ENCODE data around the gene EID3.

EID3 gene

DNA sequence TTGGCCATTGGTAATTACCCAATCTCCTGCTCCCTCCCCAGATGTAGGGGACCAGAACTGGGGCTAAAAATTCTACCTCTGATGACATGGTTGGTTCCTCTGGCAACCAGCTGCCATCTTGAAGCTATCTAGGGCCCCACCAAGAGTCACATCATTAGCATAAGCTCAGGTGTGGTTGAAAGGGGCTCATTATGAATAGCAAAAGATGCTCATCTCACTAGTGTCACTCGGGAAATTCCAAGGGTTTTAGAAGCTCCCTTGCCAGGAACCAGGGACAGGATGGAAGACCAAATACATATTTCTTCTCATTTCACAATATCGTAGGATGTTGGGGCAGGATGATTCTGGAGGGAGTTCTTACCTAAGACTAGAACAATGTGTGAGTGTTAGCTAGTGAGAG lies 38.6 kb downstream of the EID3 start:
- no peak for DNase-seq

DNA sequence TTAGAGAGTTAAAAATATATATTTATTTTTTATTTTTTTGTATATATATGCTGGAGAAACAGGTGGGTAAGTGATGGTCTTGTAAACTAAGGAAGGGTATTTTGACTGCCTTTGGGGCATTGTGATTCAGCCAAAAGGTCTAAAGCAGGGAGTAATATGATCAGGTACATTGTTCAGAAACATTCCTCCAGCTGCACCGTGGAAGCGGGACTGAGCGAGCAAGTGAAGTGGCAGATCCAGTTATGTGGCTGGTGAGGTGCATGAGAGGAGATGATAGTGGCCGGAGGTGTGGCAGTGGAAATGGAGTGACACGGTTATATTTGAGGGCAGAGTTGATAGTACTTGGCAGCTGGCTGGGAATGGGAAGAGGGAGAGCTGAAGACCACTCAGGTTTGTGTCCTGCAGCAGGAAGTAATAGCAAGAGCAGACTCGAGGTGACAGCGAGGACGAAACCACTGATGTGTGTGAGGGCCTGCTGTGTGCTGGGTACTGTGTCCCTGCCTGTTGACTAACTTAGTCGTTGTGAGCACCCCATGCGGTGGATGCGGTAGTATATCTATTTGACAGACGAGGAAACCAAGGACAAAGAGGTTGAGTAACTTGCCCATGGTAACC lies 39.2 kb downstream of the EID3 start:
- DNase-seq, result no peak

DNA sequence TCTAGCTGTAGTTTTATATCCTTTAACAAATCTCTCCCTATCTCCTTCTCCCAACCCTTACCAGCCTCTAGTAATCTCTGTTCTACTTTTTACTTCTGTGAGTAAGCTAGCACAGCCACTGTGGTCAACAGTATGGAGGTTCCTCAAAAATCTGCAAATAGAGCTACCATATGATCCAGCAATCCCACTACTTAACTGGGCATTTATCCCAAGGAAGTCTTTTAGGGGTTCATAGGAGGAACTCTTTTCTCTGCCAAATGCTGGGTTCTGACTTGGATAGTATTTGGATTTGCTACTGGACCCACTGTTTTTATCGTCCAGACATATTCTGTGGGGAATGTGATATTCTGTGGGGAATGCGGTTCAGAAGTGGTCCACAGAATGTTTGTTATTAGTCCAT lies 41.1 kb downstream of the EID3 start:
- no peak for DNase-seq

DNA sequence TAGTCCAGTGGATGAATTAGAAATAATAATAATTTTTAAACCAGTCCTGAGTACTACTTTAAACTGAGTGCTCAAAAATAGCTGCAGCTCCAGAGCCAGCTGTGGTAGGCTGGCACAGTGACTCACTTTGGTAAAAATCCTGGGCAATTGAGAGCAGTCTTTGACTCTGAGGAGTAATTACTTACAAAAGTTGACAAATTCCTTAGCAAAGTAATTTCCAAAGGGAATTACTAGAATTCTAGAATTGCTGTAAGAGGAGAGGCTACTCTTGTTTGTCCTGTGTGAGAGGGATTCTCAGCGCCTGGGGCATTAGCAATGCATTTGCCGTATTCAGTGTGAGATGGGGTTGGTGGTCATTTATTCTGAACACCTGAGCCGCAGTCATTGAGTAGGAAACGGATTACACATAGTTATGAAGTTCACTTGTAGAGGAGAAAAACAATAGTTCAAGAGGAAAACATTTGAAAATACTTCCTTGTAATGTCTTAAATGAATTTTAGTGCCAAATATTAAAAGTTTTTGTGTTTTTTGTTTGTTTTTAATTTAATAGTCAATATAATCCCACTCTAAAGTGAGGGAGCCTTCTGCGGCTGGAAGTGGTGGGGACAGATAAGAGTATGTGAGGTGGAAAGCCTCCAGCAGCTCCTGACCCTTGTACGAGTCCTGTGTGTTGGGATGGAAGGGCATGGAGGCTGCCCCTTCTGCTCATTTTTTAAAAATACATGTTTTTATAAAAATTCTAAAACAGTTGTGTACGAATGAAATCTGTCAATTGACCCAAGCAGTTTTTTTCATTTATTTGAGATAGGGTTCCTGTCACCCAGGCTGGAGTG lies 41.9 kb downstream of the EID3 start:
- DNase-seq, result no peak

DNA sequence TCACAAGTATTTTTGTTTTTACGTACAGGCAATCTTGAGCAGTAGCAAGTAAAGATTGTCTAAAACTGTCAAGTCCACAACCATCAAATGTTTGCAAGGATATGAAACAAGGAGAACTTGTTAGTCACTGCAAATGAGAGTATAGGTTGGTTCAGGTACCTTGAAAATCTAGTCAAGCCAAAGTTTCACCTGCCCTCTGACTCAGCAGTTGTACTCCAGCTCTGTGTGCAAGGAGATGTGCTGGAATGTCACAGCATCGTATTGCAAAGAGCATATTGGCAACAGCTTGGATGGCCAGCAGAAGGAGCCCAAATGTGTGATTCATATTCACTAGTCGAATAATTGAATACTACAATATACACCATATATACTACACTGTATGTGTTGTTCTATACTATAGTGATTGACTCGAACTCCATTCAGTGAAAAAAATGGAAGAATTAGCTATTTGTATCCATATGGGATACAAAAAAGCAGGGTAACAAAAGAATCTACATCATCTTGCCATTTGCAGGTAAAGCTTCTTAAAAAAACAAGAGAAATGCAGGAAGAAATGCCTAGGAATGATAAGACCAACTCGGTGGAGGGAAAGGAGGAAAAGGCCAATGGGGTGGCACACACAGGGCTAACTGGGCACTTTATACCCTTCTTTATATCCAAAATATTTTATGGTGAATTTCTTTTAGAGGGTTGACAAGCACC lies 44.0 kb downstream of the EID3 start:
- DNase-seq, result no peak

DNA sequence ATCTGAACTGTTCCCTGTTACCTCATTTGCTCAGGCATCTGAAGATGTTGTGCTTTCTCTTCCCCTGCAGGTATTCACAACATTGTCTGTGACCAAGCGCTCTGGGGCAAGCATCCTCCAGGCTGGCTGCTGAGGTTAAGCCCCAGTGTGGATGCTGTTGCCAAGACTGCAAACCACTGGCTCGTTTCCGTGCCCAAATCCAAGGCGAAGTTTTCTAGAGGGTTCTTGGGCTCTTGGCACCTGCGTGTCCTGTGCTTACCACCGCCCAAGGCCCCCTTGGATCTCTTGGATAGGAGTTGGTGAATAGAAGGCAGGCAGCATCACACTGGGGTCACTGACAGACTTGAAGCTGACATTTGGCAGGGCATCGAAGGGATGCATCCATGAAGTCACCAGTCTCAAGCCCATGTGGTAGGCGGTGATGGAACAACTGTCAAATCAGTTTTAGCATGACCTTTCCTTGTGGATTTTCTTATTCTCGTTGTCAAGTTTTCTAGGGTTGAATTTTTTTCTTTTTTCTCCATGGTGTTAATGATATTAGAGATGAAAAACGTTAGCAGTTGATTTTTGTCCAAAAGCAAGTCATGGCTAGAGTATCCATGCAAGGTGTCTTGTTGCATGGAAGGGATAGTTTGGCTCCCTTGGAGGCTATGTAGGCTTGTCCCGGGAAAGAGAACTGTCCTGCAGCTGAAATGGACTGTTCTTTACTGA lies 44.9 kb downstream of the EID3 start:
- no peak for DNase-seq

DNA sequence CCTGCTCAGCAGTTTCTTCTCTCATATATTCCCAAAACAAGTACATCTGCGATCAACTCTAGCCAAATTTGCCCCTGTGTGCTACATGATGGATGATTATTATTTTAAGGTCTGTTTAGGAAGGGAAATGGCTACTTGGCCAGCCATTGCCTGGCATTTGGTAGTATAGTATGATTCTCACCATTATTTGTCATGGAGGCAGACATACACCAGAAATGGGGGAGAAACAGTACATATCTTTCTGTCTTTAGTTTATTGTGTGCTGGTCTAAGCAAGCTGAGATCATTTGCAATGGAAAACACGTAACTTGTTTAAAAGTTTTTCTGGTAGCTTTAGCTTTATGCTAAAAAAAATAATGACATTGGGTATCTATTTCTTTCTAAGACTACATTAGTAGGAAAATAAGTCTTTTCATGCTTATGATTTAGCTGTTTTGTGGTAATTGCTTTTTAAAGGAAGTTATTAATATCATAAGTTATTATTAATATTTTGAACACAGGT lies 45.5 kb downstream of the EID3 start:
- no peak for DNase-seq

DNA sequence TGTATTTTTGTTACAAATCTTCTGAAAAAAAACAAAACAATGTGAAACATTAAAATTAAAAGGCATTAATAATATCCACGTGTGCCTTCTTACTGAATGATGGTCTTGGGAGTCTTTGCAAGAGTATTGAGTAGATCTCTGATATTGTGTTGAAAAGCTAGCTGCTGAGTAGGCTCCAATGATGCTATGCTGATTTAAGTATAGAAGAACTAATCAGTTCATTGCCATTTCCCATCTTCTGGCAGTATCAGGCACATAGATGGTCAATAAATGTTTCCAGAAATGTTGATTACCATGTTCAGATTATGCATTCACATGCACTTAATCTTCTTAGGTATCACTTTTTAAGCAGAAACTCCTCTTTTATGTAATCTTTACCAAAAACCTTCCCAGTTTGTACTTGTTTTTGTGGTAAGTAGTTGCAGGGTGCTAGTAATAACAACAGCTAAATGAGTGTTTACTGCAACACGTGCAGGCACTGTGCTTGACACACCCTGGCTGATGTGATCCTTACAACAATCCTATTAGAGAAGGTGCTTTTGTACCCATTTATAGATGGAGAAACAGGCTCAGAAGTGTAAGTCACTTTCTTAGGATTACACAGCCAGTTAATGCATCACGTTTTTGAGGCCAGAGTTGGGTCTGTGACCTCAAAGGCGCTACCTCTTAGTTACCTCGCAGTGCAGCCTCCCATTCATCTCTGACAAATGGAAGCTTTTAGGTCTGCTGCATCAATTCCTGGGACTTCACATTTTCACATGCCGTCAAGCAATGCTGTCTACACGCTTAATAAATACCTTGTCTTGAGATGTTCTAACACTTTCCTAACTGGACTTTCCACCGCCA lies 46.9 kb downstream of the EID3 start:
- DNase-seq, result no peak

DNA sequence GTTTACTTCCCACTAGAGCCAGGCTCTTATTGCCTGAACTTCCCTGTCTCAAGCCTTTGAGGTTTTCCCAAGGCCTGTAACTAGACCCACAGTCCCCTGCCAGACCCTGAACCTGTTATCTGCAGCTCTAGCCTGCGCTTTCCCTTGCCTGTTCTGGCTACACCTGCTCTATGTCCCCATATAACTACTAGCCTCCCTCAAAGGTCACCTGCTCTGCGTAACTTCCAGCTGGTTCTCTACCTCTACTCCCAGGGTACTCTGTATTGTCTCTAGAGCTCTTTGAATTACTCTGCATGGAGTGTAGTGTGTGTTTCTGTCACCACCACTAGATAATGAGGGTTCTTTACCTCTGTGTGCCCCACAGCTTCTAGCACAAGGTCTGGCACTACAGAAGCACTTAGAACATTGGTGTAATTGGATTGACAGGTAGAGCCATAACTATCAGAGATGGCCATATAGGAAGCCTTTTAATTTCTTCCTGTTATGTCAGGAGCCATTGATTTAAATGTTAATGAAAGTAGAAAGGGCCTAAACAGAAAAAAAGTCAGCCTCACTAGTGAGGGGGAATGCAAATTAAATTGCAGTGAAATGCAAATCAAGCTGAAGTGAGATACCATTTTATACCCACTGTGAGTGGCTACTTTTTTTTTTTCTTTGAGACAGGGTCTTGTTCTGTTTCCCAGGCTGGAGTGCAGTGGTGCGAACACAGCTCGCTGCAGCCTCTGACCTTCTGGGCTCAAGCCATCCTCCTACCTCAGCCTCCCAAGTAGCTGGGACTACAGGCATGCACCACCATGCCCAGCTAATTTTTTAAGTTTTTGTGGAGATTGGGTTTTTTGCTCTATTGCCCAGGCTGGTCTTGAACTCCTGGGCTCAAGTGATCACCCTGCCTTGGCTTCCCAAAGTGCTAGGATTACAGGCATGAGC lies 47.8 kb downstream of the EID3 start:
- no peak for DNase-seq

DNA sequence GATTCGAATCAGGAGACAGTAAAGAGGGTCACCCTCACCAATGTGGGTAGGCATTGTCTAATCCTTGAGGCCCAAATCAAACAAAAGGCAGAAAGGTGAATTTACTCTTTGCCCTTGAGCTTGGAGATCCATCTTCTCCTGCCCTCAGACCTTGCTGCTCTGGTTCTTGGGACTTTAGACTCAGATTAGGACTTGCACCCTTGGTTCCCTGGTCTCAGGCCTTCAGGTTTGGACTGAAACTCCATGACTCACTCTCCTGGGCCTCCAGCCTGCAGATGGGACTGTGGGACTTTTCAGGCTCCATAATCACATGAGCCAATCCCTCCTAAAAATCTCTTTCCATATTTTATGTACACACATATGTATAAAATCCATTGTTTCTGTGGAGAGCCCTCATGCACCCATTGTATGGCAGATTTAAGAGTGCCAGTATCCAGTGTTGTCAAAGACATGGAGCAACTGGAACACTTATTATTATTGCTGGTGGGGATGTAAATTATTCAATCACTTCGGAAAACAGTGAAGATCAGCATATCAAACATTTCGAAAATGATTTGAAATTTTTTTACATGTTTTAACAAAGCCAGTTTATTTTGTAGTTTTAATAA lies 48.7 kb downstream of the EID3 start:
- DNase-seq, result no peak

DNA sequence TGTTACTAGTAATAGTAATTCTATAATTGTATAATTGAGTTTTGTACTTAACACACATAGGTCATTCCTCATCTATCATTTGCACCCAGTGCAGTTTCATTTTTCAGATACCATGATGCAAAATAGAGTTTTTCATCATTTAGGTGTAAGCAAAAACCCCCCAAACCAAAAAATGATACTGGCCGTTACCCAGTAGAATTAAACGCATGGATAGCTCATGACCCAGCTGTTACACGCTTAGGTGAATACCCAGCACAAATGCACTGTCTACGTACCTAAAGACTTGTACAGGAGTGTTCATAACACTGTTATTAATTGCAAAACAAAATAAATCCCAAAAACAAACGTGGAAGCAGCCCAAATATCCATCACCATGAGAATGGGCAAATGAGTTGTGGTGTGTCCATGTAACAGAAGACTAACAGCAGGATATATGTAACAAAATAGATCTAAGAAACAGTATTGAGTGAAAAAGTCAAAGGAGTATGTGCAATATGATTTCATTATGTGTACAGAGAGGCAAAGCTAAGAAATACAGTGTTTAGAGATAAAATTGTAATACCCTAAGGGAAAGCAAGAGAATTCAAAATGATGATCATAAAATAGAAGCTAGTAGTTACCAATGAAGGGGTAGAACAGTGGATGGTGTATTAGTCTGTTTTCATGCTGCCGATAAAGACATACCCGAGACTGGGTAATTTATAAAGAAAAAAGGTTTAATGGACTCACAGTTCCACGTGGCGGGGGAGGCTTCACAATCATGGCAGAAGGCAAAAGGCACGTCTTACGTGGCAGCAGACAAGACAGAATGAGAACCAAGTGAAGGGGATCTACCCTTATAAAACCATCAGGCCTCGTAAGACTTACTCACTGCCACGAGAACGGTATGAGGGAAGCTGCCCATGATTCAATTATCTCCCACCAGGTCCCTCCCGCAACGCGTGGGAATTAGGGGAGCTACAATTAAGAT lies 49.8 kb downstream of the EID3 start:
- no peak for DNase-seq

DNA sequence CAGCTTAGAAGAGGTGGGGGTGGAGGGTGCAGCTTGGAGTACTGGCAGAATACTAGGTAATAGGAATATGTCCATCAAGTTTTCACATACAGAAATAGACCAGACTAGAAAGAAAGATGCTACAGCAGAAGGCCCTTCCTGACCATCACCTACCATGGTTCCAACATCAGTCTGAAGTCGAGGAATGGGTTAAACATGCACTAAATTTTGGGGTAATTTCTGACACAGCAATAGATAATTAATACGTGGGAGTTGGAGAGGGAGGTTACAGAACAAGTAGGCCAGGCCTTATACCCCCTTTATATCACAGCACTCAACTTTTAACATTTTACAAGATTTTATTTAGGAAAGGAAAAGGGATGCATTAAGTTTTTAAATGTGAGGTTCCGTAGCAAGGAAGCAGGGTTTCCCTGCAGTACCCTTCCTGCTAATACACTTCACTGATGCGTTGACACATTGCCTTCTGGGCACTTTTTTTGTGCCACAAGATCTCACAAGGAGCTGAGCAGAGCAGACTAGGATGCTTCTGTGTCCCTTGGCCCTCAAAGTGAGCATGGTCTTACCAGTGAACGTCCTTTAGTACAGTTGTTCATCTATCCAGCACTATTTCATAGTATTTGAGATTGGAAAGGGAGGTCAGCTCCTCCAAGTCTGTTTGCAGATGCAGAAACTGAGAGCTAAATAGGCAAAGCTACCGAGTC lies 50.8 kb downstream of the EID3 start:
- DNase-seq, result no peak

Measured in DMS153 (cell line).